ENCODE data around the gene BHLHA9.

DNA sequence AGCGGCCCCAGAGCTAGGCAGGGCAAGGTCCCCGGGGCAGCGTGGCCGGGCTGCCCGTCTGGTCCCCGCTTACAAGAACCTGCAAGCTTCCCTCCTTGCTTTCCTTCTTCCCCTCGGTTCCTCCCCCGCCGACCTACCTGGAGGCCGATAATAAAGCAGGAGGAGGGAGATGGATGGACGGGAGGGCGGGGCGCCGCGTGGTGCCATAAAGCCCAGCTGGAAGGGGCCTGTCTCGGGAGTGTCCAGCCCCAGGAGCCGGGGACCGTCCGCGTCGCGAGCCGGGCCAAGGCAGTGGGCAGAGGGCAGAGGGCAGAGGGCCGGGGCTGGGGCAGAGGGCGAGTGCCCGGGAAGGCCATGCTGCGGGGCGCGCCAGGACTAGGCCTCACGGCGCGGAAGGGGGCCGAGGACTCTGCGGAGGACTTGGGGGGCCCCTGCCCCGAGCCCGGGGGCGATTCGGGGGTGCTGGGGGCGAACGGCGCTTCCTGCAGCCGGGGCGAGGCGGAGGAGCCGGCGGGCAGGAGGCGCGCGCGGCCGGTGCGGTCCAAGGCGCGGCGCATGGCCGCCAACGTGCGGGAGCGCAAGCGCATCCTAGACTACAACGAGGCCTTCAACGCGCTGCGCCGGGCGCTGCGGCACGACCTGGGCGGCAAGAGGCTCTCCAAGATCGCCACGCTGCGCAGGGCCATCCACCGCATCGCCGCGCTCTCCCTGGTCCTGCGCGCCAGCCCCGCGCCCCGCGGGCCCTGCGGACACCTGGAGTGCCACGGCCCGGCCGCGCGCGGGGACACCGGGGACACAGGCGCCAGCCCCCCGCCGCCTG, at the start of gene BHLHA9:
- TF ChIP-seq CTCF (IDR thresholded peaks at IDR 0.05; ENCODE audit: borderline replicate concordance, extremely low read depth, low read length, poor library complexity, severe bottlenecking) (no peak), EZH2 (IDR thresholded peaks at IDR 0.05; ENCODE audit: borderline replicate concordance, low read depth, low read length, severe bottlenecking) (no peak)
